ENCODE results near the gene HSBP1L1.

The HSBP1L1 gene

GRCh38 chr18:79973517-79973916, 9.1 kb downstream of the HSBP1L1 start:
- DNase-seq (ENCODE audit: low spot score): no peak

GRCh38 chr18:79974025-79974654, 9.7 kb downstream of the HSBP1L1 start:
- Histone ChIP-seq H3K4me1 (ENCODE audit: control insufficient read depth in 2 of 2, insufficient read depth in 1 of 2, low read depth in 1 of 2, low read length in 2 of 2) (no peaks in the 10 kb centered on the region), H2BK5ac (ENCODE audit: low read length) (no peak overlapping the region), H3K27me3 (ENCODE audit: control insufficient read depth in 3 of 3, insufficient read depth in 3 of 3, low read depth in 1 of 3, low read length in 3 of 3) (no peaks in the 10 kb centered on the region), H4K91ac (ENCODE audit: low read depth, low read length, poor library complexity) (no peak overlapping the region), H3K4me2 (ENCODE audit: insufficient read depth, low read length, poor library complexity, severe bottlenecking) (no peak overlapping the region), H3K18ac (ENCODE audit: low read length) (no peak overlapping the region), H3K36me3 (replicated peaks in 1 of 2; ENCODE audit: control insufficient read depth in 2 of 2, insufficient read depth in 2 of 2, low read length in 2 of 2) (peaks cover 34 to 90% of the 10 kb centered on the region in 2 donors), H2AFZ (ENCODE audit: low read length) (no peak overlapping the region), H4K8ac (ENCODE audit: low read depth, low read length) (peak overlapping the region; percentile 57), H3K4me3 (ENCODE audit: low read length in 2 of 2) (no peak overlapping the region), H3K27ac (replicated peaks; ENCODE audit: low read length) (no peak overlapping the region), H3K23ac (ENCODE audit: low read depth, low read length, poor library complexity) (no peak overlapping the region), H2BK120ac (ENCODE audit: low read depth, low read length) (no peak overlapping the region), H2BK15ac (ENCODE audit: low read length) (no peak overlapping the region), H2BK12ac (ENCODE audit: low read length) (no peak overlapping the region), H3K9me3 (replicated peaks in 1 of 2; ENCODE audit: control insufficient read depth in 2 of 2, insufficient read depth in 1 of 2, low read depth in 1 of 2, low read length in 2 of 2) (no peaks in the 10 kb centered on the region), H3K79me1 (ENCODE audit: low read depth, low read length) (peaks cover 12% of the 10 kb centered on the region), H3K14ac (ENCODE audit: low read length) (no peak overlapping the region), H3K9ac (ENCODE audit: low read depth, low read length, poor library complexity) (no peak overlapping the region), H3K4ac (ENCODE audit: low read length) (no peak overlapping the region), H2AK5ac (ENCODE audit: low read depth, low read length) (no peak overlapping the region)
- no CpG with 5 or more reads among the region's 4 CpGs for WGBS, 2 donors (ENCODE audit: extremely low coverage in 2 of 2, insufficient read length in 2 of 2, insufficient replicate concordance in 1 of 2)
- DNase-seq (ENCODE audit: low spot score): no peak

More at GRCh38 chr18:79973517-79973916, 9.1 kb downstream of the HSBP1L1 start:
- Histone ChIP-seq H3K4me3 (ENCODE audit: low read length in 2 of 2) (no peak overlapping the region), H3K14ac (ENCODE audit: low read length) (no peak overlapping the region), H2AFZ (ENCODE audit: low read length) (no peak overlapping the region), H3K4me1 (ENCODE audit: control insufficient read depth in 2 of 2, insufficient read depth in 1 of 2, low read depth in 1 of 2, low read length in 2 of 2) (no peaks in the 10 kb centered on the region), H2AK5ac (ENCODE audit: low read depth, low read length) (no peak overlapping the region), H3K36me3 (replicated peaks in 1 of 2; ENCODE audit: control insufficient read depth in 2 of 2, insufficient read depth in 2 of 2, low read length in 2 of 2) (peaks cover 33 to 85% of the 10 kb centered on the region in 2 donors), H3K79me1 (ENCODE audit: low read depth, low read length) (peaks cover 11% of the 10 kb centered on the region), H3K18ac (ENCODE audit: low read length) (no peak overlapping the region), H2BK5ac (ENCODE audit: low read length) (no peak overlapping the region), H3K9me3 (replicated peaks in 1 of 2; ENCODE audit: control insufficient read depth in 2 of 2, insufficient read depth in 1 of 2, low read depth in 1 of 2, low read length in 2 of 2) (no peaks in the 10 kb centered on the region), H3K9ac (ENCODE audit: low read depth, low read length, poor library complexity) (no peak overlapping the region), H3K23ac (ENCODE audit: low read depth, low read length, poor library complexity) (no peak overlapping the region), H2BK120ac (ENCODE audit: low read depth, low read length) (no peak overlapping the region), H3K27ac (replicated peaks; ENCODE audit: low read length) (no peak overlapping the region), H2BK15ac (ENCODE audit: low read length) (no peak overlapping the region), H3K27me3 (ENCODE audit: control insufficient read depth in 3 of 3, insufficient read depth in 3 of 3, low read depth in 1 of 3, low read length in 3 of 3) (no peaks in the 10 kb centered on the region), H4K8ac (ENCODE audit: low read depth, low read length) (no peak overlapping the region), H3K4ac (ENCODE audit: low read length) (no peak overlapping the region), H4K91ac (ENCODE audit: low read depth, low read length, poor library complexity) (no peak overlapping the region), H2BK12ac (ENCODE audit: low read length) (no peak overlapping the region), H3K4me2 (ENCODE audit: insufficient read depth, low read length, poor library complexity, severe bottlenecking) (no peak overlapping the region)
- WGBS, 2 donors (ENCODE audit: extremely low coverage in 2 of 2, insufficient read length in 2 of 2, insufficient replicate concordance in 1 of 2): no CpG with 5 or more reads among the region's 16 CpGs

DNA sequence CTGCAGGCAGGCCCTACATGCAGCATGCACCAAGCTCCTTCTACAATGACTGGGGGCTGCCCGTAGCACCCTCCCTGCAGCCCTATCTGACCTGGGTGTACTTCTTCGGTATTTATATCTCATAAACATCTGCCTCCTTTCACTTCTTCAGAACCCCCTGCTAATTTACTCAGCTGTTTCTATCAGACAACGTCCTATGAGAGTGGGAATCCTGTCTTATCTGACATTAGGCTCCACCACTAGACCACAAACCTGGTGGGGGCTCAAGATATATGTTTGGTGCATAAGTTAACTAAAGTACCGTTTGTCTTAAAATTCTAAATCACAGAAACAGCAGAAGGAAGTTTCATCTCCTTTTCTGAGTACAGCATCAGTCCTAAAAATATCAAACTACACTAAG, 10.6 kb downstream of the HSBP1L1 start:
- no peak overlapping the region for H3K14ac ChIP-seq (ENCODE audit: low read length)
- no peak overlapping the region for H4K91ac ChIP-seq (ENCODE audit: low read depth, low read length, poor library complexity)
- no peak overlapping the region for H4K8ac ChIP-seq (ENCODE audit: low read depth, low read length)
- H3K9ac ChIP-seq (ENCODE audit: low read depth, low read length, poor library complexity): no peak overlapping the region
- H2BK5ac ChIP-seq (ENCODE audit: low read length): peak overlapping the region; percentile 10
- no peaks in the 10 kb centered on the region for H3K27me3 ChIP-seq (ENCODE audit: control insufficient read depth in 3 of 3, insufficient read depth in 3 of 3, low read depth in 1 of 3, low read length in 3 of 3)
- H2AK5ac ChIP-seq (ENCODE audit: low read depth, low read length): no peak overlapping the region
- H3K23ac ChIP-seq (ENCODE audit: low read depth, low read length, poor library complexity): no peak overlapping the region
- no peak overlapping the region for H2BK12ac ChIP-seq (ENCODE audit: low read length)
- H3K4me2 ChIP-seq (ENCODE audit: insufficient read depth, low read length, poor library complexity, severe bottlenecking): no peak overlapping the region
- peaks cover 17% of the 10 kb centered on the region for H3K79me1 ChIP-seq (ENCODE audit: low read depth, low read length)
- H2AFZ ChIP-seq (ENCODE audit: low read length): no peak overlapping the region
- no peaks in the 10 kb centered on the region for H3K9me3 ChIP-seq (replicated peaks in 1 of 2; ENCODE audit: control insufficient read depth in 2 of 2, insufficient read depth in 1 of 2, low read depth in 1 of 2, low read length in 2 of 2)
- no peak overlapping the region for H3K18ac ChIP-seq (ENCODE audit: low read length)
- H3K36me3 ChIP-seq (replicated peaks in 1 of 2; ENCODE audit: control insufficient read depth in 2 of 2, insufficient read depth in 2 of 2, low read length in 2 of 2): peaks cover 38 to 91% of the 10 kb centered on the region in 2 donors
- no peak overlapping the region for H3K27ac ChIP-seq (replicated peaks; ENCODE audit: low read length)
- no peak overlapping the region for H2BK120ac ChIP-seq (ENCODE audit: low read depth, low read length)
- no peak for DNase-seq (ENCODE audit: low spot score)
- WGBS, 2 donors (ENCODE audit: extremely low coverage in 2 of 2, insufficient read length in 2 of 2, insufficient replicate concordance in 1 of 2): no CpG with 5 or more reads among the region's 4 CpGs
- H3K4me3 ChIP-seq (ENCODE audit: low read length in 2 of 2): no peak overlapping the region
- no peak overlapping the region for H2BK15ac ChIP-seq (ENCODE audit: low read length)
- H3K4me1 ChIP-seq (ENCODE audit: control insufficient read depth in 2 of 2, insufficient read depth in 1 of 2, low read depth in 1 of 2, low read length in 2 of 2): no peaks in the 10 kb centered on the region
- no peak overlapping the region for H3K4ac ChIP-seq (ENCODE audit: low read length)

DNA sequence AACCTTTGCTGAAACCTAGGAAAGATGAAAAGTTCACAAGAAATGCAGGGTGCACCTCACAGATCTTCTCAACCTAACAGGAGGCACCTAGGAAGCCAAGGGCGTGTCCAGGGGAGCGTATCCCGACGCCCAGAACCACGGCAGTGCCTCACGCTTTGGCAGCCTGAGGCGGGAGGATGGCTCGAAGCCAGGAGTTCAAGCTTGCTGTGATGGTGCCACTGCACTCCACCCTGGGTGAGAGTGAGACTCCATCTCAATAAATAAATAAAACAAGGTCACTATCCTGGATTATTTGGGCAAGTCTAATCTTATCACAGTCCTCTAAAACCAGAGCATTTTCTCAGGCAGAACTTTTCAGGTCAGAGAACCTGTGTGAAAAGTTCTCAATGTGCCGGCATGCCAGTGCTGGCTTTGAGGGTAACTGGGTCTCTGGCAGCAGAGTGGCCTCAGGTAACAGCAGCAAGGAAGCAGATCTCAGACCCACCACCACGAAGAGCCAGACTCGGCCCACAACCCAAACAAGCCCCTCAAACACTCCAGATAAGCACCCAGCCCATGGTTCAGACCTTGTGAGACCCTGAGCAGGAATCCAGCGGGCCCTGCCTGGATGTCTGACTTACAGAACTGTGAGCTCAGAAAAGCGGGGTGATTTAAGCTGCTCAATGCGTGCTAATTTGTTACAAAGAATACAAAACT, 11.7 kb downstream of the HSBP1L1 start:
- Histone ChIP-seq H3K9ac (ENCODE audit: low read depth, low read length, poor library complexity) (no peak overlapping the region), H2AK5ac (ENCODE audit: low read depth, low read length) (no peak overlapping the region), H2BK15ac (ENCODE audit: low read length) (no peak overlapping the region), H3K4ac (ENCODE audit: low read length) (no peak overlapping the region), H3K36me3 (replicated peaks in 1 of 2; ENCODE audit: control insufficient read depth in 2 of 2, insufficient read depth in 2 of 2, low read length in 2 of 2) (peaks cover 32 to 84% of the 10 kb centered on the region in 2 donors), H3K4me3 (ENCODE audit: low read length in 2 of 2) (no peak overlapping the region), H2BK12ac (ENCODE audit: low read length) (no peak overlapping the region), H3K23ac (ENCODE audit: low read depth, low read length, poor library complexity) (no peak overlapping the region), H4K8ac (ENCODE audit: low read depth, low read length) (no peak overlapping the region), H2AFZ (ENCODE audit: low read length) (no peak overlapping the region), H4K91ac (ENCODE audit: low read depth, low read length, poor library complexity) (no peak overlapping the region), H3K9me3 (replicated peaks in 1 of 2; ENCODE audit: control insufficient read depth in 2 of 2, insufficient read depth in 1 of 2, low read depth in 1 of 2, low read length in 2 of 2) (no peaks in the 10 kb centered on the region), H3K79me1 (ENCODE audit: low read depth, low read length) (peaks cover 17% of the 10 kb centered on the region), H3K14ac (ENCODE audit: low read length) (no peak overlapping the region), H3K4me1 (ENCODE audit: control insufficient read depth in 2 of 2, insufficient read depth in 1 of 2, low read depth in 1 of 2, low read length in 2 of 2) (no peaks in the 10 kb centered on the region), H2BK120ac (ENCODE audit: low read depth, low read length) (no peak overlapping the region), H3K27me3 (ENCODE audit: control insufficient read depth in 3 of 3, insufficient read depth in 3 of 3, low read depth in 1 of 3, low read length in 3 of 3) (no peaks in the 10 kb centered on the region), H3K4me2 (ENCODE audit: insufficient read depth, low read length, poor library complexity, severe bottlenecking) (no peak overlapping the region), H3K18ac (ENCODE audit: low read length) (no peak overlapping the region), H3K27ac (replicated peaks; ENCODE audit: low read length) (no peak overlapping the region), H2BK5ac (ENCODE audit: low read length) (peak overlapping the region; percentile 10)
- WGBS, 2 donors (ENCODE audit: extremely low coverage in 2 of 2, insufficient read length in 2 of 2, insufficient replicate concordance in 1 of 2): no CpG with 5 or more reads among the region's 14 CpGs
- no peak for DNase-seq (ENCODE audit: low spot score)

Measured in neuronal stem cell (in vitro differentiated cells).